ENCODE results near the gene ACSS1.
A peak's percentile ranks its signal among the peaks of the same experiment; 100 is the strongest.
"Not testable (repeated sequence)": the region's sequence is repeated elsewhere in the genome, so short reads cannot be mapped to it uniquely, and the experiment has no call there.

ACSS1 gene

DNA sequence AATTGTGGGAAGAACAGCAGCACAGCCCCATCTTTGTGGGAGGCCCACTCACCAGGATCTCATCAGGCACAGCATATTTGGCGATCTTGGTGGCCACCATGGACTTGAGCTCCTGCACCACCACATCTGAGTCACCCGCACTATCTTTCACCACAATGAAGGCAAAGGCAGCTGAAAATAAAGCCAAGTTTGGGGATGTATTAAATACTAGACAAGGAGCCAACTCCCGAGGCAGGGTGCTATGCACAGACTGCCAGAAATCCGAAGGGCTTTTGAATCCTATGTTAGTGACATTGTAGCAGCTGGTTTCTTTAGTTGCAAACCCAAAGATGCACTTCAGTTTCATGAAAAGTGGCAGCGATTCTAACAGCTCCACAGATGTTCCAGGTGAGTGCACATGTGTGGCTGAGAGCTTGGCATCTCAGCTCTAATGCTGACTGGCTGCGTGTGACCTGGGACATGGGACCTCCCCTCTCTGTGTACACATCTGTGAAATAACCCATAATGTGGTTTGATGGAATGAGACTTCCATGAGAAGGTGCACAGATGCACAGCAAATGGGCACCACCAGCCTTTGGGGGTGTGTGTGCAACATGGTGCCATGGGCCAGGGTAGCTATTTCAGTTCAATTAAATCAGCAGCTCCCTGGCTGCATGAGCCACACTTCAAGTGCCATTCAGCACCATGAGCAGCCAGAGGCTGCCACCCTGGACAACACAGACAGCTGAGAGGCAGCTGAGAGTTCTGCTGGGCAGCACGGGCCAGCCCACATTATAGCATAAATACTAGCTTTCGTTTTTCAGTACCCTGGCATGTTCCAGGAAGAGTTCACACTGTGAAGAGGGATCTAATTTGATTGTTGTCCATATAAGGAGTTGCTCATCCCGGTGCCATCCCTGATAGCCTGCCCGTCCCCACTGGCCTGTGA lies 48.5 kb downstream of the ACSS1 start:
- DNase-seq = peak; percentile 87

DNA sequence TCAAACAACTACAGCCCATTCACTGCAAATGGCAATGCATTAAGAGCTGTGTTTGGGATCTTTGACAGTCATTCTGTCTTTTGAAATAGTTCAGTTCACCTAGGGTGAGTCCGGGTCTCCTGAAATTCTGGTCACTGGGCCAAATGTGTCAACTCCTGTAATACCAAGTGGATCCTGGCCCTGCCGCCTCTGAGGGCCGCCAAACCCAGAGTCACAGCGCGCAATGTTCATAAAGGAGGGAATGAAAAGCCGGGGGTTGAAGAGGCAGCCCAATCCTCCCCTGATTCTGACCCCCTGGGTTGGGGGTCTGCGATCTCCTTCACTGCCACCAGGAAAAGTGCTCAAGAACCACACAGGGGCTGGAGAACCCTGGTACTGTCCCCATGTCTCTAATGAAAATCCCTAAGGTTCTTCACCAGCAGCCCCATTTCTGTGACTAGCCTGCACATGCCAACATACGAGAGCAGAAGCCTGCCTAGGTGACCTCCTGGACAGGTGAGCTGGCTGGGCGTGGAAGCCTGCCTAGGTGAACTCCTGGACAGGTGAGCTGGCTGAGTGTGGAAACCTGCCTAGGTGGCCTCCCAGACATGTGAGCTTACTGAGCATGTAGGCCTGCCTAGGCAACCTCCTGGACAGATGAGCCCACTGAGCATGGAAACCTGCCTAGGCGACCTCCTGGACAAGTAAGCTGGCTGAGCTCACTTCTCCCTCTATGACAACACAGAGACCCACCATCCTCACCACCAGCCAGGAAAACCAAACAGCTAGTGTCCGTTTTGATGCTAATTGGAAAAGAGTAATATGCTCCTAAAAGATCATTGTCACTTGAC lies 49.3 kb downstream of the ACSS1 start:
- DNase-seq = no peak

DNA sequence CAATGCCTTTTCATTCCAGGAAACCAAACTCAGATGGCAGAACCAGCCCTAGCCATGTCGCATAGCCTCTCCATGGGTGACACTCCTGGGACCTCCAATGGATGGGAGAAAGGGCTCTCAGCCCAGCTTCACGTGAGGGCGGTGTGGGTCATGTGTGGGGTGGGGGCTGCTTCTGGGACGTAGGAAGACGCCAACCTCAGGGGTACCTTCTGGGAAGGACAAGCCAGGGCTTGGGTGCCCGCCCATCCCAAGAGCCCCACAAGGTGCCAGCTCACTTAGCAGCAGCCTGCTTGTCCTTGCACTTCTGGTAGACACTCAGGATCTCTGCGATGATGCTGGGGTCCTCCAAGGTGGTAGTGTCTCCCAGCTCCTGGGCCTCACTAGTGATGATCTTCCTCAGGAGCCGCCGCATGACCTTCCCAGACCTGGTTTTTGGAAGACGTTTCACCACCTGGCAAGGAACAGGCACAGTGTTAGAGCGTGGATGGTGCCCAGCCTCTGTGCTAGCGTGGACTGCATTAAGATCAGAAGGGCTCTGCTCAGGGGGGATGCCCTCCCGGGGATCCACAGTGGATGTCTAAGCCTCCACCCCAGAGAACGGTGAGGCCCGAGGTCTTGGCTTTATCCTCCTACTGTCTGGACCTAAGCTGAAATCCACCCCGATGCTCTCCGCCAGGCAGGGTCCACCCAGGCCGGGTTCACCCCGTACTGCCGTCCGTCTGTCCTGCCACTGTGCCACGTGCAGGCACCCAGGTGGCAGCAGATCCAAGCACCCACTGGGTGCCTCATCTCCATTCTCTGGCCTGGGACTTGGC lies 50.2 kb downstream of the ACSS1 start:
- no peak for DNase-seq

GRCh38 chr20:25006431-25007167 lies 51.3 kb downstream of the ACSS1 start:
- DNase-seq = no peak

DNA sequence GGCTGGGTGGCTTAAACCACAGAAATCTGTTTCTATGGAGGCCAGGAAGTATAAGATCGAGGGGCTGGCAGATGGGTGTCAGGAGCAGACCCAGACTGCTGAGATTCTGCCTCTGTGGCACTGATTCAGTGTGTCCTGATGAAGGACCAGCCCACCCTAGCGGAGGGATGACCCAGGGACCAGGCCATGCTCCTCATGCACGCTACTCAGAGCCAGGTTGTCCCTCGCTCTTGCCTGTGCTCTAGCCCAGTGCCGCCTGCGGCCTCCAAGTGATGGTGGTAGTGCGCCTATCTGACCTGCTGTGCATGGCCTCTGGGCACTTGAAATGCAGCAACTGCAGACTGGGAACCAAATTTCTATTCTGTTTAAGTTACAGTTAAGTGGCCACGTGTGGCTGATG lies 52.3 kb downstream of the ACSS1 start:
- DNase-seq = no peak

GRCh38 chr20:25005220-25005619 lies 52.7 kb downstream of the ACSS1 start:
- DNase-seq = peak; percentile 72

DNA sequence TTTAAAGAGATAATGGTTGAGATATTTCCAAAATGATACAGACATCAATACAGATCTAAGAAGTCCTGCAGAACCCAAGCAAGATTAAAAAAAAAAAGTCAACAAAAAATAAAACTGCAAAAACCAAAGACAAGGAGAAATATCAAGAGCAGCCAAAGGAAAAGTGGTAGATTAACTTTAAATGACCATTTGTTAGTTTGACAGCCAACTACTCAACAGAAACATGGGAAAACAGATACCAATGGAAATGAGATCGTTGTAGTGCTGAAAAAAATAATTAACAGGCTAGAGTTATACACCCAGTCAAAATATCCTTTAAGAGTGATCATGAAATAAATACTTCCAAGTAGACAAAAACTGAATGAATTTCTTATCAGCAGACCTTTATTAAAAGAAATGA lies 54.9 kb downstream of the ACSS1 start:
- no peak for DNase-seq

DNA sequence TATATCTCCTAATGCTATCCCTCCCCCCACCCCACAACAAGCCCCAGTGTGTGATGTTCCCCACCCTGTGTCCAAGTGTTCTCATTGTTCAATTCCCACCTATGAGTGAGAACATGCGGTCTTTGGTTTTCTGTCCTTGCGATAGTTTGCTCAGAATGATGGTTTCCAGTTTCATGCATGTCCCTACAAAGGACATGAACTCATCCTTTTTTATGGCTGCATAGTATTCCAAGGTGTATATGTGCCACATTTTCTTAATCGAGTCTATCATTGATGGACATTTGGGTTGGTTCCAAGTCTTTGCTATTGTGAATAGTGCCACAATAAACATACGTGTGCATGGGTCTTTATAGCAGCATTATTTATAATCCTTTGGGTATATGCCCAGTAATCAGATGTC lies 56.6 kb downstream of the ACSS1 start:
- DNase-seq = not testable (repeated sequence)

GRCh38 chr20:25000268-25000801 lies 57.6 kb downstream of the ACSS1 start:
- peak; percentile 80 for DNase-seq

GRCh38 chr20:24999568-24999967 lies 58.4 kb downstream of the ACSS1 start:
- DNase-seq = no peak

- no peak for DNase-seq
Measured at GRCh38 chr20:24998631-24999445, 59.1 kb downstream of the ACSS1 start.

DNA sequence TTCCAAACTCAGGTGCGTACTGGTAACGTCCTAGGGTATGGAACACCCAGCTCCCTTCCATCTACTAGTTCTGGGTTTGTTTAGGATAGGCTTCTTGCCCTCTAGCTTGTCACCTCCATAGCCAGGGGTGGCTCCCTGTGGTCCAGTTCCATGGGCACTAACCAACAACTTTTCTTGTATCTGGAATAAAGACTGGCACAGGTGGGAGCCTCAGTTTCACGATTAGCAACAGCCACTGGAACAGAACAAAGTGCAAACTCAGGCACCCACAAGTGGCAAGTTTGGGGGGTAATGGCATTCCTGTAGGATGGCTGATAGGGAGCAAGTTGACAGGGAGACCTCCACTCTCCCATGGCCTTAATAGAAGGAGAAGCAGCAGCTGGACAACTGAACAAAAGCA lies 59.8 kb downstream of the ACSS1 start:
- no peak for DNase-seq

DNA sequence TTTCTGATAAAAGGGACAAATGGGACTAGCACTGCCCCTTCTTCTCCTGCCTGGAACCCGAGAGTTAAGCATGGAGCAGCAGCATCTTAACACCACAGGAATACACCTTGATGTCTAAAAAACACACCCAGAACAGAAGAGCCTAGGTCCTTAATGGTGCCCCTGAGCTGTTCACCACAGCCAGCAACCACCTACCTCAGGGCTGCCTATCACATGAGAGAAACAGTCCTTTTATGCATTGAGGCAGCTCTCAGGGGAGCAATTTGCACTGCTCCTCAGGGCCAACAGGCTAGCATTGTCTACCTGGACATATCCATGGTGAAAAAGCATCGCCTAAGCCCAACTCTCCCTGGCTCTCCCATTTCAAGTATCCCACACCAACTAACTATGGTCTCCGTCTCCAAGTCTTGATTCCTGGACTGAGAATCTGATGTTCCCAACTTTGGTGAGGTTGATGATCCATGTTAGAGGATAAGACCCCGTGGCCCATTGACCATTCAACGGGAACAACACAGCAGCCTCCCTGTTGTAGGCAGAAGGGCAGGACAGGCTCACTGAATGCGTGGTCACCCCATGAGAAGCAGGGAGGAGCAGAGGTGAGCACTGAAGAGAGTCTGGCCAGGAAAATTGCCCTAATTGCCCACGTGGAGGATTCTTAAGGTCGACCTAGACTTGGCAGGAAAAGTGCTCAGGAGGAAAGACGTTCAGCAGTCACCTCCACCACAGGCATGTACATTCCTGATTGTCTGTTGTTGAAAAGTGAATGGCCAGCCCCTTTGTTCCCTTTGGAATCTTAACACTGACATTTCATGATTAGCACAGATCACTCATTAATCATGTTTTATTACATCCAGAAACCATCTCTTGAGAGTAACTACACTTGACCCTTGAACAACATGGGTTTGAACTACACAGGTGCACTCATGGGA lies 61.2 kb downstream of the ACSS1 start:
- DNase-seq = no peak

GRCh38 chr20:24995741-24996448 lies 62.0 kb downstream of the ACSS1 start:
- no peak for DNase-seq

- DNase-seq = peak; percentile 74
Measured at GRCh38 chr20:24994470-24995368, 63.2 kb downstream of the ACSS1 start.

- no peak for DNase-seq
Measured at GRCh38 chr20:24994186-24994465, 63.8 kb downstream of the ACSS1 start.

GRCh38 chr20:24993337-24994185 lies 64.4 kb downstream of the ACSS1 start:
- DNase-seq = peak; percentile 77

Measured in NCI-H2029 (cell line).